ENCODE results near the gene BBS9.

GRCh38 chr7:33127085-33127484 lies 2.3 kb upstream of the BBS9 start:
- TF ChIP-seq POLR2AphosphoS5 (IDR thresholded peaks at IDR 0.05; ENCODE audit: borderline replicate concordance, low read depth, low read length) (no peak), EZH2 (IDR thresholded peaks at IDR 0.05) (no peak)

Measured in SK-N-MC (cell line).